NCI-H1417 treated with DMSO at 0.1 percent for 48 hours (cell line): ENCODE measurements around the gene KRTAP12-1.
A peak's percentile ranks its signal among the peaks of the same experiment; 100 is the strongest.
"Not testable (repeated sequence)": the region's sequence is repeated elsewhere in the genome, so short reads cannot be mapped to it uniquely, and the experiment has no call there.

Experiments used
- DNase-seq: peaks from one replicate; lab custom pipeline; 2025; lab: John Stamatoyannopoulos, UW

KRTAP12-1 gene

DNA sequence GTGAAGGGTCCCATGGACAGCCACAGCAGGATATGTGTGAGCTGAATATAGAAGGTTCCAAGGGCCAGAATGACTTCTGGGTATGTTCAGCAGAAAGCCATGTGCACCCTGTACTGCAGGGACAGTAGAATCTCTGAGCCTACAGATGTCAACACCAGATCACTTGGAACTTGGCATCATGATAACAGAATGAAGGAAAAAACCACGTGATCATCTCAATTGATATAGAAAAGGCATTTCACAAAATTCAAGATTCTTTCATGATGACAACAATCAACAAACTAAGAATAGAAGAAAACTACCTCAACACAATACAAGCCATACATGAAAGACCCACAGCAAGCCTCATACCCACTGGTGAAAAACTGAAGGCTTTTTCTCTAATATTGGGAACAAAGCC, 14.4 kb downstream of the KRTAP12-1 start:
- no peak for DNase-seq

- no peak for DNase-seq
These were observed 15.3 kb downstream of the KRTAP12-1 start, which contains the start of gene KRTAP12-2 for GRCh38 chr21:44666401-44667320. Gene KRTAP12-2, minus strand, starts transcription at chr21:44666927. Its CDS starts 41 bp downstream, at chr21:44666886.

GRCh38 chr21:44664691-44665090, 17.3 kb downstream of the KRTAP12-1 start:
- DNase-seq: no peak

DNA sequence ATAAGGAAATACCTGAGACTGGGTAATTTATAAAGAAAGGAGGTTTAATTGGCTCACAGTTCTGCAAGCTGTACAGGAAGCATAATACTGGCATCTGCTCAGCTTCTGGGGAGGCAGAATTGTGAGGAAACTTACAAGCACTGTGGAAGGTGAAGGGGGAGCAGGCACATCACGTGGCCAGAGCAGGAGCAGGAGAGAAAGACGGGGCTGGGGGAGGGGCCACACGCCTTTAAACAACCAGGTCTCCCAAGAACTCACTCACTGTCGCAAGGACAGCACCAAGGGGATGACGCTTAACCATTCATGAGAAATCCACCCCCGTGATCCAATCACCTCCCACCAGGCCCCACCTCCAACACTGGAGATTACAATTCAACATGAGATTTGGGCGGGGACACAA, 20.4 kb downstream of the KRTAP12-1 start:
- not testable (repeated sequence) for DNase-seq

DNA sequence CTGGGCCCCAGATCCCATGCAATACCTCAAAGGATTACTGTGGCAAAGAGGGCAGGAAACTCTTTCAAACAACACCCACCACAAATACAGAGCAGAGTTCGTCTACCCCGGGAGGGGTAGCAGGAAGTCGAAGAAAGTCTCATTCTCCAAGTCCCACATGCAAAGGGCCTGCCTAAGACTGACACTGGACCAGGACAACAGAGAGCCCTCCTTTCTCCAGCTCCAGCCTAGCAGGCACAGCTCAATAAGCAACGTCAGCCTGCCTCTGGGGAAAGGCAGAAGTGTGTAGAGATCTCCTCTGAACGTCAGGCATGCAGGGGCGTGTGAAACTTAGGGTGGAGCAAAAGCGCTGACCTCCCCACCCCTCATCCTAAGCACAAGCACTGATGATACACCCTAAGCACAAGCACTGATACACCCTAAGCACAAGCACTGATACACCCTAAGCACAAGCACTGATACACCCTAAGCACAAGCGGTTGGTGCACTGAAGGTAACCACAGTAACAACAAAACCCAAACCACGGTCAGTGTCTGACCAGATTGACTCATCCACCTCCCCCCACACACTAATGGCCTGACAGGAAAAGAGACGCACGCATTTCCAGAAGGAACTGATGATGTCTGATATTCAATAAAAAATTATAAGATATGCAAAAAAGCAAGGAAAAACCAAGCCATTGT, 22.9 kb downstream of the KRTAP12-1 start:
- no peak for DNase-seq

DNA sequence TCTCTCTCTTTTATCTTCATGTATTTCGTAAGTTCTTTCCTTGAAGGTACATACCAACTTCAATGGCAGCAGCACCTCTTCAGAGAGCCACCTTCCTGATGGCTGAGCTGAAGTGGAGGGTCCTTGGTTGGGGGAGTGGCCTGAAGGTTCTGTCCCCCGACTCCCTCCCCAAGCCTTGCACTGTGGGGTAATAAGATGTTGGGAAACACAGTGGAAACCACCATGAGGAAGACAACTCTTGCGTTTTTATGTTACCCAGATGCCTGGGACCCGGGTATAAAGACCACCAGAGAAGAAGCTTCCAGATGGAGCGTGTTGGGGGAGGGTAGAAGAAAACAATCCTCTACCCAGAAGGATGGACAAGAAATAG, 23.4 kb downstream of the KRTAP12-1 start:
- no peak for DNase-seq

GRCh38 chr21:44657635-44658540, 24.1 kb downstream of the KRTAP12-1 start, which contains the start of gene KRTAP12-3:
Gene KRTAP12-3, plus strand, starts transcription at chr21:44657932. Its CDS starts 48 bp downstream, at chr21:44657980.
- DNase-seq: no peak

GRCh38 chr21:44656868-44657267, 25.1 kb downstream of the KRTAP12-1 start:
- no peak for DNase-seq

DNA sequence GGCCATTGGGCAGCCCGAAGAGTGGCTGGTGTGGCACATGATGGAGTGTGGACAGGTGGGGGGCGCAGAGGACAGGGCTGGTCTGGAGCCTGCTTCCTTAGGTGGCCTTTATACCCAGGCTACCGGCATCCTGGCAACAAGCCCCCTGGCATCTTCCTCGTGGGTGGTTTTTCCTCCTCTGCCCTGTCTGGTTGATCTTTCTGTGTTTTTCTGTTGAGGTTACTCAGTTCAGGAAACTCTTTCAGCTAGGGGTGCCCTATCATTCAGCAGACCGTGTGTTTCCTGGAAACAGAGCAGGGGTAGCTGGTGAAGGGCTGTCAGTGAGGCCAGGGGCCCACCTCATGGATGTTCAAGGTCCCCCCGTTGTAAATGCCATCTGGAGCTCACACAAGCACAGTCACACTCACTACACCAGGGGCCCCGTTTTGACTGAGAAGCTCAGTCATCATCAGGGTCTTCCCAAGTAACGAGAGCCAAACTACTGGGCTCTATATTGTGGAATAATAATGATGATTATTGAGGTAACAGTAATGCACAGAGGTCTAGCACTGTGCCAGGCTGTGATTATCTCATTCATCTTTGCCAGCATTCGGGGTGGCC, 27.3 kb downstream of the KRTAP12-1 start, which contains the start of gene KRTAP12-4:
TSS of gene KRTAP12-4 (minus strand) at position 84 of the 600 bp plus-strand sequence. CDS start at position 39, 45 bp downstream.
- no peak for DNase-seq

DNA sequence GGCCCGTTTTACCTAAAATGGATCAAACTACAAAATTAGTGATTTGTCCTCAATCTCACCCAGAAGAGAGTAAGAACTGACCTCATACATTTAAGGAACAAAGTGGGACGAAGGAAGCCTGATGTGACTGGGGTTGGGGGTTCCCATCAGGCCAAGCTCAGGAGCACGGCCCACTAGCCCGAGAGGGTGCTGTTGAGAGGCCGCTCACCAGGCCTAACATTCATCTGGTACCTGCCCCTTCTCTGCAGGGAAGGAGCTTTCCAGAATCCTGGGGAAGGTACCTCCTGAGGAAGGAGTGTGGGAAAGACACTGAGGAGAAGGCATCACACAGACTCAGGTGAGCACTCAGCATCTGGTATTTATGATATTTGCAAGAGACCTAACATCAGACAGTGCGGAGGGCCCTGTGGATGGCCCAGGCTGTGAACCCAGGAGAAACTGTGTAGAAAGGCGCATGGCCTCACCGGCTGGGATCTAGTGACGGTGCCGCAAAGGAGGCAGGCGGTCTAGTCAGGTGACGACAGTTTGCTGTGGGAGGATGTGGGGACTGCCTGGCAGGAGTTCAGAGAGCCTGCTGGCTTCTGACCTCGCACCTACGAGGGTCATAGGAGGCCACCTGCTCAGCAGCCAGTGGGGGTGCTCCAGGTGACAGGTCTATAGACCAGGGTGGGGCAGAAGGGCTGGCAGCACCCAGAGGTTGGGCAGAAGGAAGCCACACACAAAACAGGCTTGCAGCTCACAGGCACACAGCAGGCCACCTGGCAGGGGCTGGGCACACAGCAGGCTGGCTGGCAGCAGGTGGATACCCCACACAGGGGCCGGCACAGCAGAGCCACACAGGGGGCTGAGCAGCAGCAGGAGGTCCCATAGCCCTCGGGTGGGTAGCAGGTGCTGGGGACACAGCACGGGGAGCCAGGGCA, 28.0 kb downstream of the KRTAP12-1 start:
- peak; percentile 76 for DNase-seq

GRCh38 chr21:44653123-44653522, 28.8 kb downstream of the KRTAP12-1 start:
- no peak for DNase-seq

DNA sequence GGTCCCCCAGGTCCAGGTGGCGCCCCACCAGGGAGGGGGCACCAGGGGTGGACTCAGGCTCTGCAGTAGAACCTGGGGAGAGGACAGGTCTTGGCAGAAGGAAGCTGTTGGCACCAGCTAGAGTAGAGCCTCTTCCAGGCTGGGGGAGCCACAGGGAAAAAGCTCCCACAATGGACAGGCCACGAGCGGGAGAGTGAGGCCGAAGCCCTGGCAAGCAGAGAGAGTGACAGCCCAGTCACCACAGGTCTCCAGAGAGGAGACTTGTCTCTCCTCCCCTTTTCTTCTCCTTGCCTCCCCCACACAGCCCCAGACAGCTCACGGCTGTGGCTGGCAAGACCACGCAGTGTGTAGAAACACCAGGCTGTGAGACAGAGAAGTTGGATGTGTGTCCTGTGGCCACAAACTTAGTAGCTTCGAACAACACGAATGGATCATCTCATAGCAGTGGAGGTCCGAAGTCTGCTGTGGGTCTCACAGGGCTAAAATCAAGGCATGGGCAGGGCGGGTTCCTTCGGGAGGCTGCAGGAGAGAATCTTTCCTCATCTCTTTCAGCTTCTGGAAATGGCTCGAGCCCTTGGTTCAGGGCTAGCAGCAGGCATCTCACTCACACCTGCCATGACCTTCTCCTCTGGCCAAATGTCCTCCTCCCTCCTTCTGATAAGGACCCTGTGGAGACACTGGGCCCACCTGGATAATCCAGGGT, 30.8 kb downstream of the KRTAP12-1 start:
- DNase-seq: no peak

DNA sequence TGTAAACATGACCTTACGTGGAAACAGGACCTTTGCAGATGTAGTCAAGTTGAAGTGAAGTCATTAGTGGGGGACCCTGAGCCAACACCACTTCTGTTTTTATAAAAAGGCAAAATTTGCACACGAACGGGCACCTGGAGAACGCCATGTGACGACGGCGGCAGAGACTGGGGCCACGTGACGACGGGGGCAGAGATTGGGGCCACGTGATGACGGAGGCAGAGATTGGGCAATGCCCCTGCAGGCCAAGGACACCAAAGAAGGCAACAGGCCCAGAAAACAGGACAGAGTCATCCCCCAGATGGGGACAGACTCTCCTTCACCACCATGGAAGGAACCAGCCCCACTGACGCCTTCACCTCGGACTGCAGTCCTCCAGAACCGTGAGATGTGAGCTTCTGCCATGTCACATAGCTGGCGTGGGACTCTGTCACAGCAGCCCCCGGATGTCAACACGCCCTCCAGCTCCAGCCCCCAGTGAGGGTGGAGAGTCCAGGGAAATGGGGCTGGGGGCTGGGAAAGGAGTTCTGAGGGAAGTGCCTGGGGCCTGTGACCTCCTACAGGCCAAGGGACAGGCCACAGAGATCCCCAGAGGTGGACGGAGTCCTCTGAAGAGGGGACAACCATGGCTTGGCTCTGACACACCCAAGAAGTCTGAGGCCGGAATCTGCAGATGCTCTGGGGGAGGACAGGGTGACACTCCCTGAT, 31.5 kb downstream of the KRTAP12-1 start:
- no peak for DNase-seq

DNA sequence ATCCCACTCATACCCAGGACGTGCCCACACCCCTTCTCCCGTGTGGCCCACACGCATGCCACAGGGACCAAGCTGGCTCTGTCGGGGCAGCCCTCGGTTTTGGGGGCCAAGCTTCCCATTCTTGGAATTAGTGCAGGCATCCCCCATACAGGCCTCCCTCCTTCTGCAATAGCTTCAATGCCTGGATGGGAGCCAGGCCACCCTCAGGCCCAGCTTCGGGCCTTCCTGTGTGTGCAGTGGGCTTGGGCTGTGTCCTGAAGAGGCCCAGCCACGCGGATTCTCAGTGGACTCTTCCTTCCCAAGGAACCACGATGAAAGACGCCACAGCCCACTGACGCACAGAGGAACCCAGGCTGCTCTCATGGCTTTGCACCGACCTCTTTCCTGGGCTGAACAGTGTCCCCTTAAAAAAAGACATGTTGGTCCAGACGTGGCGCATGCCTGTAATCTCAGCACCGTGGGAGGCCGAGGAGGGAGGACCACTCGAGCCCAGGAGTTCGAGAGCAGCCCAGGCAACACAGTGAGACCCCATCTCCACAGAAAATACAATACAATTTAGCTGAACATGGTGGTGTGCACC, 32.4 kb downstream of the KRTAP12-1 start:
- DNase-seq: no peak

DNA sequence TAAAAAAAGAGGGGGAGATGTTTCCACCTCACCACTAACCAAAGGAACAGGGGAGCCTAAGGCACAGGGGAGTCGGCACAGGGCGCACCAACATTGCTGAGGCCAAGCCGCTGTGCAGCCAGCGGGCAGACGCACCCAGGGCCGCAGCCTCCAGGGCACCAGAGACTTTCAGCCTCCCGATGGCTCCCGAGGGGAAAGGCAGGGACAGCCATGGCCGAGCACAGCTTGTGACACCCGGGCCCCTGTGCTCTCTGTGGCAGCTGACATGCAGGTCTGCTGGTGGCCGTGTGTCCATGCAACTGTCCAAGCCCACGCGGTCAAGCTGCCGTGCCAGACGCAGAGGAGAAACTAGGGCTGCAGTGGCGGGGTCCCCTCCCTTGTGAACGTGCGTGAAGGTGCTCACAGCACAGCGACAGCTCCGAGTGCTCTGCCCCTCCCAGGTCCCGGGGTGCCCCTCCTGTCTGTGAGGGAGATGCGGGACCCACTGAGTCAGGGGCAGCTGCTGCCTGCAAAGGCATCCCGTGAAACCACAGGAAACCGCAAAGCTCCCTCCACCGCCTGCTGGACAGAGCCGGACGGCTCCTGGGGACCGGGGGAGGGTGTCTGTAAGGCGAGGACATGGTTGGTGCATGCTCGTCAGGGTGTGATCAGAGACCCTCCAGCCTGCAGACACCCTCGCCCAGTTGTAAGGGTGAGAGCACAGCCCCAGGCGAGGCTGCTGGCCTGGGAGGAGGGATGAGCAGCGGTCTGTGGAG, 33.2 kb downstream of the KRTAP12-1 start:
- no peak for DNase-seq

GRCh38 chr21:44647222-44647552, 34.8 kb downstream of the KRTAP12-1 start:
- DNase-seq: peak; percentile 49

DNA sequence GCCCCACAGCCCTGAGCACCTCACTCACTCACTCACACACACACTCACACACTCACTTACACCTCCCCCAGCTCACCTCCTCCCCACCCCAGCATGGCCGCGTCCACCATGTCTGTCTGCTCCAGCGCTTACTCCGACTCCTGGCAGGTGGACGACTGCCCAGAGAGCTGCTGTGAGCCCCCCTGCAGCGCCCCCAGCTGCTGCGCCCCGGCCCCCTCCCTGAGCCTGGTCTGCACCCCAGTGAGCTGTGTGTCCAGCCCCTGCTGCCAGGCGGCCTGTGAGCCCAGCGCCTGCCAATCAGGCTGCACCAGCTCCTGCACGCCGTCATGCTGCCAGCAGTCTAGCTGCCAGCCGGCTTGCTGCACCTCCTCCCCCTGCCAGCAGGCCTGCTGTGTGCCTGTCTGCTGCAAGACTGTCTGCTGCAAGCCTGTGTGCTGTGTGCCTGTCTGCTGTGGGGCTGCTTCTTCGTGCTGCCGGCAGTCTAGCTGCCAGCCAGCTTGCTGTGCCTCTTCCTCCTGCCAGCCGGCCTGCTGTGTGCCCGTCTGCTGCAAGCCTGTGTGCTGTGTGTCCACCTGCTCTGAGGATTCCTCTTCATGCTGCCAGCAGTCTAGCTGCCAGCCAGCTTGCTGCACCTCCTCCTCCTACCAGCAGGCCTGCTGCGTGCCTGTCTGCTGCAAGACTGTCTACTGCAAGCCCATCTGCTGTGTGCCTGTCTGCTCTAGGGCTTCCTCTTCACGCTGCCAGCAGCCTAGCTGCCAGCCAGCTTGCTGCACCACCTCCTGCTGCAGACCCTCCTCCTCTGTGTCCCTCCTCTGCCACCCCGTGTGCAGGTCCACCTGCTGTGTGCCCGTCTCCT, 35.4 kb downstream of the KRTAP12-1 start, which contains the start of gene KRTAP10-11:
TSS of gene KRTAP10-11 (plus strand) at position 49 of the 856 bp plus-strand sequence. CDS start at position 94, 45 bp downstream.
- DNase-seq: not testable (repeated sequence)
